ENCODE measurements around the gene SLC25A15.
"Not testable (repeated sequence)": the region's sequence is repeated elsewhere in the genome, so short reads cannot be mapped to it uniquely, and the experiment has no call there.

Gene SLC25A15

GRCh38 chr13:40780822-40781401 lies 8.5 kb upstream of the SLC25A15 start:
- TF ChIP-seq CTCF (conservative IDR thresholded peaks at IDR 0.05; ENCODE audit: low read depth, low read length) = peak; percentile 12
- DNase-seq (ENCODE audit: low read depth) = no peak
- H3K4me3 ChIP-seq (ENCODE audit: low read length) = no peak overlapping the region

DNA sequence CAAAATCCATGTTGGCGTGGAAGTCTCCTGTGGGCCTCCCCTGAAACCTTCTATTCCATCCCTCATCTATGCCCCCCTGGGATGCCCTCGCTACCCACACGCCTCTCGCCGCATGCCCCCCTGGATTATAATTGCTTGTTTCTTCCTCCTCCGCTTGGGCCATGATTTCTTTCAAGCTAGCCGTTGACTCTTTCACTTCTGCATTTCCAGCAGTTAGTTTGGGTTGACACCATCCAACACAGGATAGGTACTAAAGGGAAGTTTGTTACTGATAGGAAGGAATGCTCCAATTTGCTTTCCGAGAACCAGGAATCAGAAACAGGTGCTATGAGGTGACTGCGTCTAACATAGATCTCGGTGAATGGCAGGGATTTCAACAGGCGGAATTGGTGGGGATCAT lies 7.7 kb upstream of the SLC25A15 start:
- no peak overlapping the region for H3K4me3 ChIP-seq (ENCODE audit: low read length)
- DNase-seq (ENCODE audit: low read depth) = no peak
- no peak for TF ChIP-seq CTCF (conservative IDR thresholded peaks at IDR 0.05; ENCODE audit: low read depth, low read length)

DNA sequence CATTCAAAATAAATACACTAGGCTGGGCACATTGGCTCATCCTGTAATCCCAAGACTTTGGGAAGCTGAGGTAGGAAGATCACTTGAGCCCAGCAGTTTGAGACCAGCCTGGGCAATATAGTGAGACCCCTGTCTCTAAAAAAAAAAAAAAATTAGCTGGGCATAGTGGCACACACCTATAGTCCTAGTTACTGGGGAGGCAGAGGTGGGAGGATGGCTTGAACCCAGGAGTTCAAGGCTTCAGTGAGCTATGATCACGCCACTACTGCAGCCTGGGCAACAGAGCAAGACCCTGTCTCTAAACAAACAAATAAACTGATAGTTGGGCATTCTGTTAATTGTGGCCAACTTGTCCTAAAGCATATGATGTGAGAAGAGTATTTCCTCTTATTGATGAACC lies 6.4 kb upstream of the SLC25A15 start:
- DNase-seq (ENCODE audit: low read depth); H3K4me3 ChIP-seq (ENCODE audit: low read length): not testable (repeated sequence)

GRCh38 chr13:40784540-40784939 lies 4.9 kb upstream of the SLC25A15 start:
- no peak for DNase-seq (ENCODE audit: low read depth)
- H3K4me3 ChIP-seq (ENCODE audit: low read length) = no peak overlapping the region
- TF ChIP-seq CTCF (conservative IDR thresholded peaks at IDR 0.05; ENCODE audit: low read depth, low read length) = no peak

- no peak for DNase-seq (ENCODE audit: low read depth)
- H3K4me3 ChIP-seq (ENCODE audit: low read length) = no peak overlapping the region
- TF ChIP-seq CTCF (conservative IDR thresholded peaks at IDR 0.05; ENCODE audit: low read depth, low read length) = no peak
These were observed 2.8 kb upstream of the SLC25A15 start for GRCh38 chr13:40786568-40786996.

DNA sequence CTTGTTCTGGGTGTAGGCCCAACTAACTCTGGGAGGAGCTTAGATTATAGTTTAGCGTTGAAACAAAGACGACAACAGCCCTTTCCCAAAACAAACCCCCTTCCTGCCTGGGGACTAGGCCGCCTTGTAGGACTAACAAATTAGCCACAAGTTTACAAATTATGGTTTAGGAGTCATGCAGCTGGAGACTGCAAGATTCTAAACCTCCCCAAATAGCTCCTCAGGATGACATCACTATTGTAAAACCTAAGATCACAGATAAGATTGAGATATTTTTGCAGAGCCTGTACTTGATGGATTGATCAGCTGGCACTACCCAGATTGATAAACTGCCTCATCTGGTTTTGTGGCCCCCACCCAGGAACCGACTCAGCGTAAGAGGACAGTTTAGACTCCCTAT lies 2.3 kb upstream of the SLC25A15 start:
- DNase-seq (ENCODE audit: low read depth) = no peak
- H3K4me3 ChIP-seq (ENCODE audit: low read length) = no peak overlapping the region
- TF ChIP-seq CTCF (conservative IDR thresholded peaks at IDR 0.05; ENCODE audit: low read depth, low read length) = no peak

DNA sequence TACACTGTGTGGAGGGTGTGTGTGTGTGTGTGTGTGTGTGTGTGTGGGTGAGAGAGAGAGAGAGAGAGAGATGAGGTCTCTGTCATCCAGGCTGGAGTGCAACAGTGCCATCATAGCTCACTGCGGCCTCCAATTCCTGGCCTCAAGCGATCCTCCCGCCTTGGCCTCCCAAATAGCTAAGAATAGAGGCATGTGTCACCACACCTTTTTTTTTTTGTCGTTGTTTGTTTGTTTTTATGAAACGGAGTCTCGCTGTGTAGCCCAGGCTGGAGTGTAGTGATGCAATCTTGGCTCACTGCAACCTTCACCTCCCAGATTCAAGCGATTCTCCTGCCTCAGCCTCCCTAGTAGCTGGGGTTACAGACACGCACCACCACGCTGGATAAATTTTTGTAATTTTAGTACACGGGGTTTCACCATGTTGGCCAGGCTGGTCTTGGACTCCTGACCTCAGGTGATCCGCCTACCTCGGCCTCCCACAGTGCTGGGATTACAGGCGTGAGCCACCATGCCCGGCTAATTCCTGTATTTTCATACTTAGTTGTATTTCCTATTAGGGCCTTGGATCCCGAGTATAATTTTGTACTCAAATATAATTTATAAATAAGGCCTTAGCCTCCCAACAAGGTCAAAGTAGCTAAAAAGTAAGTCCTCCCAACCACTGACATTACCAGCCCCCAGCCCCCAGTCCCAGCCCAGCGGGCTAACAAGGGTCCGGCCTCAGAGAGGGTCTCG lies 704 bp upstream of the SLC25A15 start:
- not testable (repeated sequence) for DNase-seq (ENCODE audit: low read depth)
- peak overlapping the region; percentile 66 for H3K4me3 ChIP-seq (ENCODE audit: low read length)

GRCh38 chr13:40790154-40790616 lies 774 bp downstream of the SLC25A15 start:
- no peak for TF ChIP-seq CTCF (conservative IDR thresholded peaks at IDR 0.05; ENCODE audit: low read depth, low read length)
- DNase-seq (ENCODE audit: low read depth) = no peak
- peak overlapping the region; percentile 73 for H3K4me3 ChIP-seq (ENCODE audit: low read length)

Measured in retinal pigment epithelial cell (primary cell).